ENCODE data around the gene NSMCE3. TPM values are rescaled to one million over a fixed set of nuclear protein-coding genes. Genes with fewer than 3 reads are reported as not detected.

Gene NSMCE3
- total RNA-seq, 1 donor: 9.8 TPM

- peak overlapping the region; percentile 36 for H3K4me2 ChIP-seq (ENCODE audit: insufficient read depth, low read length)
- H3K79me2 ChIP-seq (ENCODE audit: insufficient read depth, low read length): no peaks in the 10 kb centered on the region
- H3K9me3 ChIP-seq (ENCODE audit: low read depth, low read length): no peaks in the 10 kb centered on the region
- H3K4me3 ChIP-seq (ENCODE audit: insufficient read depth, low read length): no peak overlapping the region
- H3K36me3 ChIP-seq (ENCODE audit: insufficient read depth, low read length): no peaks in the 10 kb centered on the region
- no peak for TF ChIP-seq CTCF (IDR thresholded peaks at IDR 0.05; ENCODE audit: extremely low read depth, low read depth, low read length)
- H2AFZ ChIP-seq (ENCODE audit: low read length): peak overlapping the region; percentile 85
- H3K4me1 ChIP-seq (ENCODE audit: insufficient read depth, low read length): peaks cover 14% of the 10 kb centered on the region
- H4K20me1 ChIP-seq (ENCODE audit: insufficient read depth, low read length): no peaks in the 10 kb centered on the region
- peak; percentile 89 for DNase-seq (ENCODE audit: insufficient read length, low spot score, missing footprints)
- H3K27ac ChIP-seq (ENCODE audit: low read depth, low read length): peak overlapping the region; percentile 74
- no peaks in the 10 kb centered on the region for H3K27me3 ChIP-seq (ENCODE audit: insufficient read depth, low read length)
Observed at GRCh38 chr15:29278436-29279105, 8.9 kb upstream of the NSMCE3 start.

GRCh38 chr15:29276366-29276765, 6.7 kb upstream of the NSMCE3 start:
- no peak for TF ChIP-seq CTCF (IDR thresholded peaks at IDR 0.05; ENCODE audit: extremely low read depth, low read depth, low read length)
- no peaks in the 10 kb centered on the region for H3K9me3 ChIP-seq (ENCODE audit: low read depth, low read length)
- no peaks in the 10 kb centered on the region for H3K27me3 ChIP-seq (ENCODE audit: insufficient read depth, low read length)
- H4K20me1 ChIP-seq (ENCODE audit: insufficient read depth, low read length): no peaks in the 10 kb centered on the region
- no peak overlapping the region for H3K27ac ChIP-seq (ENCODE audit: low read depth, low read length)
- no peak overlapping the region for H3K4me2 ChIP-seq (ENCODE audit: insufficient read depth, low read length)
- H2AFZ ChIP-seq (ENCODE audit: low read length): no peak overlapping the region
- H3K4me1 ChIP-seq (ENCODE audit: insufficient read depth, low read length): peaks cover 14% of the 10 kb centered on the region
- no peak overlapping the region for H3K4me3 ChIP-seq (ENCODE audit: insufficient read depth, low read length)
- no peaks in the 10 kb centered on the region for H3K79me2 ChIP-seq (ENCODE audit: insufficient read depth, low read length)
- no peak for DNase-seq (ENCODE audit: insufficient read length, low spot score, missing footprints)
- H3K36me3 ChIP-seq (ENCODE audit: insufficient read depth, low read length): no peaks in the 10 kb centered on the region

- Histone ChIP-seq H4K20me1 (ENCODE audit: insufficient read depth, low read length) (no peaks in the 10 kb centered on the region), H2AFZ (ENCODE audit: low read length) (no peak overlapping the region), H3K9me3 (ENCODE audit: low read depth, low read length) (no peaks in the 10 kb centered on the region), H3K36me3 (ENCODE audit: insufficient read depth, low read length) (no peaks in the 10 kb centered on the region), H3K27me3 (ENCODE audit: insufficient read depth, low read length) (no peaks in the 10 kb centered on the region), H3K4me1 (ENCODE audit: insufficient read depth, low read length) (peaks cover 17% of the 10 kb centered on the region), H3K79me2 (ENCODE audit: insufficient read depth, low read length) (no peaks in the 10 kb centered on the region), H3K27ac (ENCODE audit: low read depth, low read length) (no peak overlapping the region), H3K4me2 (ENCODE audit: insufficient read depth, low read length) (no peak overlapping the region), H3K4me3 (ENCODE audit: insufficient read depth, low read length) (no peak overlapping the region)
- no peak for TF ChIP-seq CTCF (IDR thresholded peaks at IDR 0.05; ENCODE audit: extremely low read depth, low read depth, low read length)
- no peak for DNase-seq (ENCODE audit: insufficient read length, low spot score, missing footprints)
Observed at GRCh38 chr15:29275855-29276254, 6.2 kb upstream of the NSMCE3 start.

GRCh38 chr15:29274946-29275345, 5.3 kb upstream of the NSMCE3 start:
- no peak overlapping the region for H3K4me2 ChIP-seq (ENCODE audit: insufficient read depth, low read length)
- H3K27ac ChIP-seq (ENCODE audit: low read depth, low read length): no peak overlapping the region
- H3K9me3 ChIP-seq (ENCODE audit: low read depth, low read length): no peaks in the 10 kb centered on the region
- no peak overlapping the region for H3K4me3 ChIP-seq (ENCODE audit: insufficient read depth, low read length)
- no peaks in the 10 kb centered on the region for H4K20me1 ChIP-seq (ENCODE audit: insufficient read depth, low read length)
- DNase-seq (ENCODE audit: insufficient read length, low spot score, missing footprints): no peak
- peaks cover 25% of the 10 kb centered on the region for H3K4me1 ChIP-seq (ENCODE audit: insufficient read depth, low read length)
- no peak for TF ChIP-seq CTCF (IDR thresholded peaks at IDR 0.05; ENCODE audit: extremely low read depth, low read depth, low read length)
- no peaks in the 10 kb centered on the region for H3K27me3 ChIP-seq (ENCODE audit: insufficient read depth, low read length)
- H3K79me2 ChIP-seq (ENCODE audit: insufficient read depth, low read length): no peaks in the 10 kb centered on the region
- no peak overlapping the region for H2AFZ ChIP-seq (ENCODE audit: low read length)
- H3K36me3 ChIP-seq (ENCODE audit: insufficient read depth, low read length): no peaks in the 10 kb centered on the region

All from osteoblast (primary cell).